ENCODE measurements around the gene PLPP7. TPM values are rescaled to one million over a fixed set of nuclear protein-coding genes. Genes with fewer than 3 reads are reported as not detected.

Gene PLPP7
- total RNA-seq, 1 donor from 2014 or later = 9.9 TPM

DNA sequence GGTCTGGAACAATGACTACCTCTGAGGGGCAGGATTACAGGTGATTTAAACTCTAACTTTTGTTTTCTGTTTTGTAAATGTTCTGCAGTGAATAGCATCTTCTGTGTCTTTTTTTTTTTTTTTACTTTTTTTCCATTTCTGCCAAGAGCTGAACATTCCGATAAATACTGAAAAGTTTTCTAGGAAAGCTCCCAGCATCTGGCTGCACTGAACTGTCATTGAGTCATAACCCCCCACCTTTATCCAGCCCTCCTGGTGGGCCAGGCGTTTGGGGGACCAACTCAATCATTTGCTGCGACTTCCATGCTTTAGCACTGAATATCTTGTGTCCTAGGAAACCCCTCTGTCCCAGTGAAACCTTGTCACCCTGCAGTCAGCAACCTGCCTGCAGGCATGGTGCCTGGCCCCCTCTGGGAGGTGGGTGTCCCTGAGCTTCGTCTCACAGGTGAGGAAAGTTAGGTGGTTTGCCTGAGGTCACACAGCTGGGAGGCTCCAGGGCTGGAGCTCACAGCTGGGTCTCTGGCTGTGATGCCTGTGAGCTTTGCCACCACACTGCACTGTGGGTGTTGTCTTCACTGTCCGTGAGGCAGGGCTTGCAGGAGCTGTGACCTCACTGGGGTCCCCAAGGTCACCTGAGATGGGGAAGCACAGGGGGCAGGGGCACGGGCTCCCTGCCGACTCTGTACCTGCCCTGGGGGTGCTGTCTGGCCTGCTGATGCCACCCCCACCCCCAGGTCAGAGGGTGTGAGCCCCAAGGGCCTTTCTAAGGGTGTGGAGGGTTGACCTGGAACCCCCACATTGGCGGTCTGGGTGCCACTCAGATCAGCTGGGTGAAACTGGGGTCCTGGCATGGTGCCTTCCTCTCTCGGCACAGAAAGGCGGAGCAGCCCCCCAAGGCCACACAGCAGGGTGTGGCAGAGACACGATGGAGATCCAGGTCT, 14.1 kb downstream of the PLPP7 start:
- DNase-seq (ENCODE audit: low read depth) = no peak

DNA sequence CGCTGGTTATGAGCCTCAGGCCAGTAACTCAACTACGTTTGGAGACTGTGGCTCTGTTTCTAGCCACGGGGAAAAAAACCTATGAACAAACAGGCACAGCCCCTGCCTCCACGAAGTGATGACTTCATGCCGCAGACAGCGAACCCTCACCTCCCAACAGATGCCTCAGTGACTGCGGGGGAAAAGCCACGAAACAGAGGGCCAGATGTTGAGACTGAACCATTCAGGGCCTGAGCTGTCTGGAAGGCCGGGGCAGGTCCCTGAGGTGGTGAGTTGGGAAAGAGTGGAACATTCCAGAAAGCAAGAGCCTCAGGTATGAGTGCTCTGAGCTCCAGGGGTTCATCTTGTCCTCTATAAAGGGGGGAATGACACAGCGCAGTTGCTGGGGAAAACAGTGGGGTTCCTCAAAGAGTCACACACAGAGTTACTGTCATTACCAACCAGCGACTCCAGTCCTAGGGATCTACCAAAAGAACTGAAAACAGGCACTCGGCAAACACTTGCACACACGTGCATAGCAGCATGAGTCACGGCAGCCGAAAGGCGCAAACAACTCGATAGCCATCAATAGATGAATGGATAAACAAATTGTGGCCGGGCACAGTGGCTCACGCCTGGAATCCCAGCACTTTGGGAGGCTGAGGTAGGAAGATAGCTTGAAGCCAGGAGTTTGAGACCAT, 15.3 kb downstream of the PLPP7 start:
- DNase-seq (ENCODE audit: low read depth) = no peak

GRCh38 chr9:131306397-131307004, 17.0 kb downstream of the PLPP7 start:
- DNase-seq (ENCODE audit: low read depth) = no peak

DNA sequence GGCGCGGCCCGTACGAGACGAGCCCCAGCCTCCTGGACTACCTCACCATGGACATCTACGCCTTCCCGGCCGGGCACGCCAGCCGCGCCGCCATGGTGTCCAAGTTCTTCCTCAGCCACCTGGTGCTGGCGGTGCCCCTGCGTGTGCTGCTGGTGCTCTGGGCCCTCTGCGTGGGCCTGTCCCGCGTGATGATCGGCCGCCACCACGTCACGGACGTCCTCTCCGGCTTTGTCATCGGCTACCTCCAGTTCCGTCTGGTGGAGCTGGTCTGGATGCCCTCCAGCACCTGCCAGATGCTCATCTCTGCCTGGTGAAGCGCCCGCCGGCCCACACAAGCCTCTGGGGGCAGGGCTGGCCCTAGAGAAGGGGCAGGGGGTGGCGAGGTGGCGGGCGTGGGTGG, 18.5 kb downstream of the PLPP7 start:
- no peak for DNase-seq (ENCODE audit: low read depth)

DNA sequence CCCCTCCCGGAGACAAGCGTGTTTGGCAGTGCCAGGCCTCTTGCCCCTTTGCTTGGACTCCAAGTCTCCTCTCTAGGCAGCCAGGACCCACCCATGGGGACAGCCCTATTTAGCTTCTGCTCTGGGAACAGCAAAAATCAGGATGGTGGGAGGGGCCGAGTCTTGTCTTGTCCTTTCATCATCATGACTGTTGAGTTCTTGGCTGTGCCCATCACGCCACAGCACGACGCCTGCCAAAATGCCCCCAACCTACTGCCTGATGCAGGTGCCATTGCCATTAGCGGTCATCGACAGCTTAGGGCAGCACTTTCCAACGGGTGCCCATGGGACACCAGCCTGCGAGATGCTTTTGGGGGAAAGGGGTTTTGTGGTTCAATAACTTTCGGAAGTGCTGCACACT, 18.9 kb downstream of the PLPP7 start:
- DNase-seq (ENCODE audit: low read depth) = no peak

- DNase-seq (ENCODE audit: low read depth) = no peak
These were observed 19.5 kb downstream of the PLPP7 start for GRCh38 chr9:131308906-131309529.

- DNase-seq (ENCODE audit: low read depth) = no peak
These were observed 20.2 kb downstream of the PLPP7 start for GRCh38 chr9:131309530-131310276.

DNA sequence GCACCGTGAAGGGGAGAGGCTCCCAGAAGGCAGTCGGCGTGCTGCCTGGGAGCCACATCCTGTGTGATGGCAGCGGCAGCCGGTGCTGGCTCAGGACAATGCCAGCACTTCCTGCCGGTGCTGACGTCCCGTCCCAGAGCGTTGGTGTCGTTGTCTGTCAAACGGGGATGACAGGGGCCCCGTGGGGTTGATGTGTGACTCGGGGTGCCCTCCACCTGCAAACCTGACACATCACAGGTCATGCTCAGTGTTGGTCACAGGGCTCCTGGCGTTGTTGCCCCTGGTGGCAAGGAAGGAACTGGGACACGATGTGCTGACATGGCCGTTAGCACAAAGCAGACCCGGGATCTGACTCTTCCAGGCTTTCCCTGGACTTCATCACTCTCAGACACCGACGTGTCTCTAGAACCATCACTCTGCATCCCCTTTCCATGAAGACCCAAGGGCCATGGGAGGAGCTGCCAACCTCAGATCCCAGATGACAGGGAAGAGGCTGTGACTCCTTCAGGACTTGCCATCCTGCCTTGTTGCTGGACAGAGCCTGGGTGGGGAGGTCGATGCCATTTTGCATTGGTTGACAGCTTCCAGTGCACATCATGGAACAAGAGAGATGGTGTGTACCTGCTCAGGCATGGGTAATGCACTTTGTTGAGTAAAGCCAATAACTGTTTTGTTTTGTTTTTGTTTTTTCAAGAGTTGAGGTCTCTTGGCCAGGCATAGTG, 21.5 kb downstream of the PLPP7 start:
- no peak for DNase-seq (ENCODE audit: low read depth)

- no peak for DNase-seq (ENCODE audit: low read depth)
These were observed 22.7 kb downstream of the PLPP7 start for GRCh38 chr9:131312246-131312645.

DNA sequence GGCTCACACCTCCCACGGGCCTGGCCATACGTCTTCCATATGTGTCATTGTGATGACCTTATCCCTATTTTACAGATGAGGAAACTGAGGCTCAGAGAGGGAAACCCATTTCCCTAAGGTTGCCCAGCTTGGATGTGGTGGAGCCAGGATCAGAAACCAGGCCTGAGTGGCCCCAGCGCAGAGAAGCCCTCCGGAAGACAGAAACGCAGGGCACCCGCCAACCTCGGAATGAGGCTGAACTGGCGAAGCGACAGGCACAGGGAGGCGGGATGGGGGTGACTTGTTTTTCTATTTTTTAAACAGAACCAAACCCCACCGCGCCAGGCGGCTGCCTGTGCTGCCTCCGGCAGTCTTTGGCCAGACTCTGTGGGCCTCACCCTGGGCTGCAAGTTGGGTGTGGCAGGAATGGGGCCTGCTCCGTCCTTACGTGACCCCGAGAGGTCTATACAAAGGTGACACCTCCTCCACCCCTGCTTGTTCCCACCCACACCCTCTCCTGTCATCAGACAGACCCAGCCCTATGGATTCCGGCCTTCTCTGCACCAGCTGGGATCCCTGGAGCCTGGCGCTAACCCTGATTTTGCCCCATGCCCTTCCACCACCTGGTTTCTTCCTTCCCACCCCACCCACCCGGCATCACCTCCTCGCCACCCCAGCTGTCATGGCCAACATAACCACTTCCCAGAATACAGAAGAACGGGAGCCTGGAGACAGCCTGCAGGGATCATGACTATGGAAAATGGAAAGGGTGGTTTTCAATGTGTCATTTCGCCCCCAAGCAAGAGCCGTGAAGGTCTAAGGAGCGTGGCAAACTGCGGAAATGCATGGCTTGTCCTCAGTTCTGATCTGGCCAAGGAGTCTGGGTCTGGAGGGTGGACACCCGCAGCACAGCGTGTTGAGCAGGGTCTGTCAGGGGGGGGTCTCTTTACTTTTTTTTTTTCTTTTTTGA, 23.6 kb downstream of the PLPP7 start:
- DNase-seq (ENCODE audit: low read depth) = no peak

DNA sequence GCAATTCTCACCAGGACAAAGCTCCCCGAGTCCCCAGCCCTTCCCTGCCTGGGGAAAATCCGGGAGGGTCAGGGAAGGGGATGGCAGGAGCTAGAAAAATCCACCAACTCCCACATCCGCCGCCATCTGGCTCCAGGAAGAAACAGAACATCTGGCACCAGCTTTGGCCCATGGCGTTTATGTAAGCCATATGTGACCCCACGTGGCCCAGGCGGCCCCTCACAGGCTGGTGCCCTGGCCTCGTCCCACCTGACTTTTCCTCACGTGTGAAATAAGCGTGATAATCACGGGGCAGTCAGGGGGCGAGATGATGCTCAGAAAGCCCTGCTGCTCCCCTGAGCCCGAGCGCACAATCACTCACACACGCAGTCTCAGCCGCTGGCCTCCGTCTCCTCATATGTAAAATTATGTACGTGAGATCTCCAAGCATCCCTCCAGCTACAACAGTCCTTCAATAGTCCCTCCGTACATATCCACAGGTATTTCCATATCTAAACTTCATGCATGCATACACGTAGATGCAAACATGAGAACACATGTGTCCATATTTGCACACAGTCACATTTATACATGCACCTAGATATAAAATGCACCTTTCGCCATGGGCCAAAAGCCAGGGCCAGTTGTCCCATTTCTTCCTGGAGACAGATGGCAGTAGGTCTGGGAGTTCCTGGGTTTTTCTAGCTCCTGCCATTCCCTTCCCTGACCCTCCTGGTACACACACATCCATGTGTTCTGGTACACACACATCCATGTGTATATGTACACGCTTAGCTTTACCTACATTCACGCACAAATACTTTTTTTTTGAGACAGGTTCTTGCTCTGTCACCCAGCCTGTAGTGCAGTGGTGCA, 28.9 kb downstream of the PLPP7 start:
- no peak for DNase-seq (ENCODE audit: low read depth)

- no peak for DNase-seq (ENCODE audit: low read depth)
These were observed 30.0 kb downstream of the PLPP7 start for GRCh38 chr9:131319486-131319885.

- no peak for DNase-seq (ENCODE audit: low read depth)
These were observed 30.6 kb downstream of the PLPP7 start for GRCh38 chr9:131320031-131320685.

DNA sequence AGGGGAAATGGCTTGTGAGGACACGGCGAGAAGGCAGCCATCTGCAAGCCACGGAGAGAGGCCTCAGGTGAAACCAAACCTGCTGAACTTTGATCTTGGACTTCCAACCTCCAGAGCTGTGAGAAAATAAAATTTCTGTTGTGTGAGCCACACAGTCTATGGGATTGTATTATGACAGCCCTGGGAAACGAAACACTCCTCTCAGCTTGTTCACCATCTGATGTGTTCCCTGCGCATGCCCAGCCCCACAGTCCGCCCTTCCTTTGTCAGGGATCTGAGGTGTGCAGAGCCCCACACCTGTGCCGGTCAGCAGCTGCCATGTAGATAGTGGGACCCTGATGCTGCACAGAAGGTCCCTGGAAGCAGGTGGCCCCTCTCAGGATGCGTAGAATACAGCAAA, 34.1 kb downstream of the PLPP7 start:
- no peak for DNase-seq (ENCODE audit: low read depth)

DNA sequence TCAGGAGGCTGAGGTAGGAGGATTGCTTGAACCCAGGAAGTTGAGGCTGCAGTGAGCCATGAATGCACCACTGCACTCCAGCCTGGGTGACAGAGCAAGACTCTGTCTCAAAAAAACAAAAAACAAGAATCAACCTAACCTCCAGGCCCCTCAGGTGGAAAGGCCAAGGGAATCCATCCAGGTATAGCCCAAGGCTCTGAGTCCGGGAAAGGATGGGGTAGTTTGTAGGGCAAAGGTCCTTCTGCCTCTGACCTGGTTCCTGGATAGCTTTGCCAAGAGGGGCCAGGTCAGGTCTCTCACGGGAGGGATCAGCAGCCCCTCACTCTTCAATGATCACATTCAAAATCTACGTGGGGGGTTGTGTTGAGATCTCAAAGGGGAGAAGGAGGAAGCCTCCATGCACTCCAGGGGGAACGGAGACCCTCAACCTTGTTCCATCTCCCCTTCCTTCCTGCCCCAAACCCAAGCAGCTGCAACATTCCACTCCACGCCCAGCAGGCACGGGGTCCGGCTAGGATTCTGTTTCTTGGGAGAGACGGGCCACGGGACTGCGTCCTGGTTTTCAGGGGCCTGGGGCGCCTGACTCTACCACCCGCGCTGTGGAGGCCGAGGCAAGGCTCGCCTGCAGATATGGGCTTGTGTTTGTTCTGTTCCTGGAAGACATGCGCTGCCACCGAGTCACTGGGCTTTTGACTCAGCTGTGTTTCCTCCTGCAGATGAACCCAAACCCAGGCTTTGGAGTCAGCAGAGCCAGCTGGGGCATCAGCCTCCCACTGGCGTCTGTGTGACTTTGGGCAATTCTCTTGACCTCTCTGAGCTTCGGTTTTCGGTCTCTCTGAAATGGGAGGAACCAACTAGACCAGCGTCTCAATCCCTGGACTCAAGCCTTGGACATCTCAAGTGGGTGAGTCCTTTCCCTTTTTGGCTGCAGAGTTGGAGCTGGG, 35.5 kb downstream of the PLPP7 start:
- no peak for DNase-seq (ENCODE audit: low read depth)

DNA sequence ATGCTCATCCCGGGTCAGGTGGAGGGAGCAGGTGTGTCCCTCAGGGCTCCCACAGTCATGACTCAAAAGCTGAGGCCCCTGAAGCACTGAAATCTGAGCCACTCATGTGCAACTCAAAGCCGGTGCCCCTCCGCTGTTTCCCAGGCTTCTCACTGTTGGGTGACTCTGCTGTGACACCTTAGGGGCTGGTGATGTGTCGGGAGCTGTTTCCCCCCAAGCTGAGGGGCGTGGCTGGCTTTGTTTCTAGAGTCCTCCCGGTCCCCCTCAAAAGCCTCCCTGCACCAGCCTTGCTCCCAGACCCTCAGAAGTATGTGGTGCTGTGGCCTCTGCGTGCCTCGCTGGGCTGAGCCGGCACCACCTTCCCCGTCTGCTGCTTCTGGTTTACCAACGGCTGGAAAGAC, 39.7 kb downstream of the PLPP7 start:
- DNase-seq (ENCODE audit: low read depth) = no peak
